GF-D8 (cell line): Measurements from ENCODE around the gene PAQR5.
"Not testable (repeated sequence)": the region's sequence is repeated elsewhere in the genome, so short reads cannot be mapped to it uniquely, and the experiment has no call there.

Experiments used
- DNase-seq: peaks from one replicate; lab custom pipeline; 2025; lab: John Stamatoyannopoulos, UW

PAQR5 gene

GRCh38 chr15:69424001-69424400 is 125.3 kb downstream of the PAQR5 start:
- DNase-seq = no peak

GRCh38 chr15:69424748-69425413 is 126.2 kb downstream of the PAQR5 start:
- no peak for DNase-seq

DNA sequence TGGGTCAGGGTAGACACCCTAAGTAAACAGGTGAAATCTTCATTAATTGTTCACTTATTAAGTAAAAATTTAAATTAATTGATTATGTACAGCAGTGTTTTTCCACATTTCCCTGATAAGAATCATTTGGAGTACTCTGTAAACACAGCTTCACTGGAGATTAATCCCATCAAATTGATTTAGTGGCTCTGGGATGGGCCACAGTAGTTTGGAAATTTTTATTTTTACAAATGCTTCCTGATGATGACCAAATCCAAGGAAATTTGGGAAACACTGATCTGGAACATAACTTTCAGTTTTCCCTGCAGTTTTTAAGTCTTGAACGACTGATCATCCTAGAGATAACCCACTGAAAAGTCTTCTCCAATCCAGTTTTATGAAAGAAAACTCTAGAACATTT is 135.1 kb downstream of the PAQR5 start:
- DNase-seq = no peak

GRCh38 chr15:69434238-69434637 is 135.5 kb downstream of the PAQR5 start:
- no peak for DNase-seq

GRCh38 chr15:69434679-69435078 is 136.0 kb downstream of the PAQR5 start:
- no peak for DNase-seq

DNA sequence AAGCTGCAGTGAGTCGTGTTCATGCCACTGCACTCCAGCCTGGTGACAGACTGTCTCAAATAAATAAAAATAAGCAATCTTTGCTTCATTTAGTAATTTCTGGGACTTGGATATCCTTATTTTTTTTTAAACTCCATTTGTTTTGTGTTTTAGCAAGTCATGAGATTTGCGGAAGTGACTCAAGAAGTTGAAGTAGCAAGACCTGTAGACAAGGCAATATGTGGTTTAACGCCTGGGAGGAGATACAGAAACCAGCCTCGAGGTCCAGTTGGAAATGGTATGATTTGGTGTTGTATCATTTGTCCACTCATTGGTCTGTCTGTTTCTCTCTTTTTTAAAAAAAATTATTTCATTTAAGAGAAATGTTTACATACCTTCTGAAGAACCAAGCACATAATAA is 137.3 kb downstream of the PAQR5 start:
- DNase-seq = no peak

DNA sequence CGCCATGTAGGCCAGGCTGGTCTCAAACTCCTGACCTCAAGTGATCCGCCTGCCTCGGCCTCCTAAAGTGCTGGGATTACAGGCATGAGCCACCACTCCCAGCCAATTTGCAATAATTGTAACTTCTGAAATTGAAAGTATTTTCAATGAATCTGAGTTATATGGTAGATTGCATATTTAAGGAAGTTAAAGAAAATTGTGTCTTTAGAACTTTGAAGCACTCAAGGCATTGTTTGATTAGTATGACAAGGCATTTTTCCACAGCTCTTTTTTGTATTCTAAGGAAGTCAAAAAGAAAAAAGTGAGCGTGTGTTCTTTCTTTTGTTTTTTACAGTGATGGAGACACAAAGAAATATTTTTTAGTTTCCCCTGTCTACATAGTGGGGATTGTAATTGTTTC is 138.2 kb downstream of the PAQR5 start:
- no peak for DNase-seq

DNA sequence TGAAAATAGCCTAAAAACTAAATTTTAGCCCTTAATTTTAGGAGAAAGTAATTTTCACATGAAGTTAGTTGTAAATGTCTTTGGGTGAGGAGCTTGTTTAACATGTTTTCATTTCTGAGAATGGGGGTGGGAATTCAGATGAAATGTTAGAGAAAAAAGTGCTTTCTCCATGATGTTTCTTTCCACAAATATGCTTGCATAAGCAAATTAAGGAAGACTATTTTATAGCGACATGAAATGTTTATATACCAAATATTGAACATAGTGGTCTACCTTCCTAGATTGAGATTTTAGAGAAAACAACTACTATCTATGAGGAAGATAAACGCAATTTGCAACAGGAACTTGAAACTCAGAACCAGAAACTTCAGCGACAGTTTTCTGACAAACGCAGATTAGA is 140.9 kb downstream of the PAQR5 start:
- no peak for DNase-seq

DNA sequence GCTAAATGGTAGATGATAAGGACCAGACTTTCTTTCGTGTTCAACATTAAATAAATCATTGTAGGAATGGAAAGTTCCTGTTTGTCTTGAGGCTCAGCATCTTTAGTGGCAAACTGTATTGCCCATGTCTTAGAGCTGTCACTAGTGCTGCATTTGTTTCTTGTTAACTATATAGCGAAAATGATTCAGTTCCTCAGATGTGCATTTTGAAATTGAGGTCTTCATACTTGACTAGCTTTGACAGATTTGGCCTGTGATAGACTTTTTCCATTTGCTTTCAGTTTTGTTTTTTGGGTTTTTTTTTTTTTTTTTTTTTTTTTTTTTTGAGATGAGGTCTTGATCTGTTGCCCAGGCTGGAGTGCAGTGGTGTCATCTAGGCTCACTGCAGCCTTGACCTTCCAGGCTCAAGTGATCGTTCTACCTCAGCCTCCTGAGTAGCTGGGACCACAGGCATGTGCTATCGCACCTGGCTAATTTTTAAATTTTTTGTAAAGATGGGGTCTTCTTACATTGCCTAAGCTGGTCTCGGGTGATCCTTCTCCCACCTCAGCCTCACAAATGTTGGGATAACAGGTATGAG is 144.4 kb downstream of the PAQR5 start:
- DNase-seq = no peak

- DNase-seq = no peak
Measured at GRCh38 chr15:69444686-69445085, 146.0 kb downstream of the PAQR5 start.

DNA sequence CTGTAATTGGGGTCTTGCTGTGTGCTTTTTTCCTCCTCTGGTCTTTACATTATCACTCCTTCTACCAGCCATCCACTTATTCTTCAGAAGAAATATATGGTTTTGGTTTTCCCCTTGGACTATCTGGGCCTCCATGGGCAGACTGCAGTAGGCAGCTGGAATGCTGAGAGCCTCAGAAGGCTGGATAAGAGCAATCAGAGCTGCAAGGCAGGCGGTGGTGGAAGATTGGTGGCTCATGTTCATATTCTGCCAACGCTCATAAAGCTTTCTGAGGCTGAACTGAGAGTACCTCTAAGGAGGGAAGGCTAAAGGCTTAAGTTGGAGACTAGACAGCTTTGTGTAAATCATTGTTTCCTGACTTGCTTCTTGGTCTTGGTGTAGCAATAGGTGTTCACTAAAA is 148.2 kb downstream of the PAQR5 start:
- DNase-seq = no peak

DNA sequence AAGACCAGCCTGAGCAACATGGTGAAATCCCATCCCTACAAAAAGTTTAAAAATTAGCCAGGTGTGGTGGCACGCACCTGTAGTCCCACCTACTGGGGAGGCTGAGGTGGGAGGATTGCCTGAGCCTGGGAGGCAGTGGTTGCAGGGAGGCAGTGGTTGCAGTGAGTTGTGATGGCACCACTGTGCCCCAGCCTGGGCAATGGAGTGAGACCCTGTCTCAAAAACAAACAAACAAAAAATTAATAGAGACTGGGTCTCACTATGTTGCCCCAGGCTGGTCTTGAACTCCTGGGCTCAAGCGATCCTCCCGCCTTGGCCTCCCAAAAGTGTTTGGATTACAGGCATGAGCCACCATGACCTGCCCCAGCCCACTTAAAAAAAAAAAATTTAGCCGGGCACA is 151.5 kb downstream of the PAQR5 start:
- not testable (repeated sequence) for DNase-seq

GRCh38 chr15:69450968-69451695 is 152.4 kb downstream of the PAQR5 start:
- no peak for DNase-seq

- DNase-seq = peak; percentile 80
Measured at GRCh38 chr15:69451951-69452691, 153.4 kb downstream of the PAQR5 start.

DNA sequence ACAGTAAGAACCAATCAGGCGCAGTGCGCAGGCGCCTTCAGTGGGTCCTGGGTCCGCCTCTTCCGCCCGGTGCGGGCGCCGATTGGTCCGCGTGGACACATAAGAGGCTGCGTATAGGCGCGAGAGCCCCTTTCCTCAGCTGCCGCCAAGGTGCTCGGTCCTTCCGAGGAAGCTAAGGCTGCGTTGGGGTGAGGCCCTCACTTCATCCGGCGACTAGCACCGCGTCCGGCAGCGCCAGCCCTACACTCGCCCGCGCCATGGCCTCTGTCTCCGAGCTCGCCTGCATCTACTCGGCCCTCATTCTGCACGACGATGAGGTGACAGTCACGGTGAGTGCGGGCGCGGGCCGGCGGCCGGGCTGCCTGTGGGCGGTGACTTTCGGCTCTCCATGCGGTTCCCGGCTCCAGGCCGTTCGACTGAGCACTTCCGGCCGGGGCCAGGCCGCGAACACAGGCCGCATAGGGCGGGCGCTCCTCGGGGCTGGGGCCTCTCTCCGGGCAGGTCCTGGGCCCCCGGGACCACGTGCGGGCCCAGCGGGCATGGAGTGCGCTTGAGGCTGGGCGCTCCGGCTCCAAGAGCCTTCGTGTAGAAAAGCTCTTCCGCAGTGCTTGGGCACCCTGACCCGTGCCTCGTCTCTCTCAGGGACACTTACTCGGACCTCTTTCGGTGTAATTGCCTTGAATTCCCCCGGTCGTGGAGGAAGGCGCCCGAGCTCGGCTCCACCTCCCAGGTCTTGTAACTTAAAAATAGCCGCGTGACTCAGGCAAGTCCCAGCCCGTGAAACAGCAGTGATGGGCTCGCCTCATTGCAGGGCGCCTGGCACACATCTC is 154.2 kb downstream of the PAQR5 start, which contains the start of gene RPLP1:
Gene RPLP1, plus strand, starts transcription at position 127 of the 830 bp plus-strand sequence. Its CDS starts 131 bp downstream, at position 258.
- peak; percentile 89 for DNase-seq

GRCh38 chr15:69454953-69455352 is 156.2 kb downstream of the PAQR5 start:
- no peak for DNase-seq

DNA sequence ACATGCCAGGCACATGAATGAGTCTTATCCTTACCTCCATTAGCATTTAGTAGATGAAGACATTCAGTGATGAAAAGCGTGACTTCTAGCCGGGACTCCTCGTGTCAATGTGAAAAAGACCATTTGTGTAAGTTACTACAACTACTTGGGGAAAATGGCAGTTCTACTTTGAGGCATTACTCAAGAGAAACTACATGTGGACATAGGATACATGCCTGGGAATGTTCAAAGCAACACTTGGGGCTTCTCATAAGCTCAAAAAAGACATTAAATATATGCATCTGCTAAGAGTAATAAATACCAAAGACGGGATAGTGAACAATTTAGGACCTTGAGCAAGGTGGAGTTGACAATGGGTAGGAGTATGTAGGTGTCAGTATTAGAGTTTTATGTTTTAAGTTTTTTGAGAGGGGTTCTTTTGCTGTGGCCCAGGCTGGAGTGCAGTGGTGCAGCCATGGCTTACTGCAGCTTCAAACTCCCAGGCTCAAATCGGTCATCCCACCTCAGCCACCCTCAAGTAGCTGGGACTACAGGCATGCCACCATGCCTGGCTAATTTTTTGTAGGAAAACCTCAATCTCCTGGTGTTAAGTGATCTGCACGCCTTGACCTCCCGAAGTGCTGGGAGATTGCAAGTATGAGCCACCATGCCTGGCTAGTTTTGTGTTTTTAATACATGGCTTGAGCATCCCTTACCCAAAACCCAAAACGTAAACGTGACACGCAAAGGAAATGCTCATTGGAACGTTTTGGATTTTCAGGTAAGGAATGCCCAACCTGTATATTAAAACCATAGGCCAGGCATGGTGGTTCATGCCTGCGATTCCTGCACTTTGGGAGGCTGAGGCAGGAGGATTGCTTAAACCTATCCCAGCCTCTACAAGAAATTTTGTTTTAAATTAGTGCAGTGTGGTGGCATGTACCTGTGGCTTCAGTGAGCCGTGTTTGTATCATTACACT is 157.8 kb downstream of the PAQR5 start:
- DNase-seq = no peak
